IPS-11a (cell line): ENCODE results near the gene RBM4B.
A peak's percentile ranks its signal among the peaks of the same experiment; 100 is the strongest.

Experiments used
- H3K4me3 ChIP-seq: one replicate; pipeline ENCODE4 v1.5.1; 2013; ENCODE audit warnings: low read depth, low read length, control low read depth

The RBM4B gene

DNA sequence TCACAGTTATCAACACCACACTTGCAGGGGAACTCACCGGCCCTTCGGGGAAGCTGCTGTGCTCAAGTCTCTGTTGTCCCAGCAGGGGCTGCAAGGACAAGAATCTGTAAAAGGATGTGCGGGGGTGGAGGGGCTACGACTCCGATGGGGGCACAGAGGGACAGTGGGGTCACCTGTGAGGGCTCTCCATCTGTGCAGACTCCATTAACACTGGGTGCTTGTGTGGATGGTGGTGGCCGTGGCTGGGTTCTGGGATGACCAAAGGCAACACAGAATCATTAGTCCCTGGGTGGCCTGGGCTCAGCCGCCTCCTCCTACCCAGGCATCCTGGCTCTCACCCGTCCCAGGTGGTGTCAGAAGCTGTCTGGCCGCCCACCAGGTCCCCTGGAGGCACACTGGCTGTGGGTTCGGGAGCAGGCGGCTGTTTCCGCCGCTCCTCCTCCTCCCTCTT lies 10.2 kb upstream of the RBM4B start:
- no peak overlapping the region for H3K4me3 ChIP-seq

DNA sequence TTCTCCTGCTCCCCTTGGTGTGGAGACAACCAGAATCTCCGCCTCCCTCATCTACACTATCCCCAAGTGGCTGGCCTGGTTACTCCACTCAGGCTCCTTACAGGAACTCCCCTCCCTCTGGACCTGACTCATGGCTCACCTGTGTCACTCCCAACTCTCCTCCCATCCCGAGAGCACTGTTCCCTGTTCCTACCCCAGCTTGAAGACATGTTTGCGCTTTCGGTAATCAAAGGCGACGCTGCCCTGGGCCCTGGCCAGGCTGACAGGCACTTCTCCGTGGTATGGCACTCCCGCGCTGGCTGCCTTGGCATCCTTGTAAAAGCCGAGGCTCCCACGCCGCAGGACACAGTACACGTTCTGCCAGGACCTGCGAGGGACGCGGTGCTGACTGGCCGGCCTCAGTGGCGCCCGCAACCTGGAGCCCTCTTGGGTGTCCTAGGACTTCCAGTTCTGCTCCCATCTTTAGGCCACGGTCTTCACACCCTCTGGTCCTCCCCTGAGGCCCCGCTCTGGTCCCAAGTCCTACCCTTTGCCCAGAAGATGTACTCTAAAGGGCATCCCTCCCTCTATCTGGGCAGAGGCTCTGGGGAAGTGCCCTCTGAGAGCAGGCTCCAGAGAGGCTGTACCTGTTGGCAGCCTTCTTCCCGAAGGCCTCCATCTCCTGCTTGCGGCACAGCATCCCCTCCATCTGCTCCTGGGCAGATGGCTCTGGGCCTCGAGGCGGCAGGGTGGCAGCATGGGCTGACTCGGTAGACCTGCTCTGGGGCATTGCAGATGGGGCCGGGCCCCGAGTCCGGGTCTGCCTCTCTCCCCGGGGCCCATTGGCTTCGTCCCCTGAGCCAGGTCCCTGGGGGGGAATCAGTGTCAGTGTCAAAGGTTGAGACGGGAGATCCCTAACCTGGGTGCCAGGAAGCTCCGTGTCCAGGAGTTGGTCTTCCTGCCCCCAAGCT lies 9.4 kb upstream of the RBM4B start:
- no peak overlapping the region for H3K4me3 ChIP-seq

DNA sequence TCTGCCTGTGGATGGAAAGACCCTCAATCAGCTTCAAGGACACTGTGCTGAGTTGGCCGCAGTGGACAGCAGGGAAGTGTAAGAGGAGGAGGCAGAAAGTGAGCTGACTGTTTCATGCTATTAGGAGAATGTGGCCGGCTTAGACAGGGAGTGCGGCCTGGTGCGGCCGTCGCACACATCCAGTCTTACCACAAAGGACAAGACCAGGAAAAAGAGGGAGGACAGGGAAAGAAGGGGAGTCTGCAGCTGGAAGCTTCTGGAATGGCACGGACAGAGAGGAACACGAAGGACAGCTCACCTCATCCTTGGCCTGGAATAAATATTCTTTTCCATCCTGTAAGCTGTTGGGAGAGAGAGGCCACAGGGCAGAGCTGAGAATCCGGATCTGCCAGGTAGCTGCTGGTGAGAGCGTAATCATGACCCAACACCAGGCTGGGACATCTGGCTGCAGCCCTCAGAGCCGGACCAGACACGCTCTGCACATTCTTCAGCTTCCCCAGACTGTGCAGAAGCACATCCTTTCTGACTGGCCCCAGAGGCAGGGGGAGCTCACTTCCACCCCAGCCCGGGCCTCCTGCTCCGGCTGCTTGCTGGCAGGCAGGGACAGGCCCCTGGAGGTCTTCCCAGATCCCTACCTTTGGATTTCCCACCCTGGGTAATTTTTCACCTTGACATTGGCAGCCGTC lies 8.6 kb upstream of the RBM4B start:
- no peak overlapping the region for H3K4me3 ChIP-seq

DNA sequence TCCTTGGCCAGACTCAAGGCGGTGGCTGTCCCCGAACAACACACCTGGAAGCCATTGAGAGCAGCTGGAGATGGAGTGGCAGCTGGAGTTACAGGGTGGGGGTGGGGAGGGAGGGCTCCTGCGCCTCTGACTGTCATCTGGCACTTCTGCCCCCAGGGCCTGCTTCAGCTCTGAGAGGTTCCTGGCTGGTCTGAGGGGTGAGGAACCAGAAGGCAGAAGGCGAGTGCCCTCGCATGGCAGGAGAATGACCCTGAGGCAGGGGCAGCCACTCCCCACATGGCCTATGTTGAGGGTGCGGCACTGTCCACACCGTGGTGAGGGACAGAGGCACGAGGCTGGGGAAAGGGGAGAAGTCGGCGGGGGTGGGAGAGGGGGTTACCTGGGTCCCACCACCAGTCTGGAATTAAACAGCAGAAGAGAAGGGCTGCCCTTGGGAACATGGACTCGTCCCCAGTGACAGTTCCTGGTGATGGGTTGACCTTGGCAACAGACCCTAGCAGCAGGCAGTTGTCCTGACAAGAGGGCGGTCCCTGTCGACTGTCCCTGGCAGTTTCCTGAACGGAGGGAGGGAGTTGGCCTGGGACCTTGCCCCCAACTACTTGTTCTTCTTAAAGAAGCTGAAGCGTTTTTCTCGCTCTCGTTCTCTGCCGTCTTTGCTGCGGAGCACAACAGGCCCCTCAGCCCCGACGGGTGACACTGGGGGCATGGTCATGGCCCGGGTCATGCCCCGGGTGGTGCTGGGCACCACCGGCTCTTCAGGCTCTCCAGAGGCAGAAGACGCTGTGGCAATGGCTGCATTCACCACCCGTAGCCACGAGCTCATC lies 7.8 kb upstream of the RBM4B start:
- H3K4me3 ChIP-seq, result no peak overlapping the region

DNA sequence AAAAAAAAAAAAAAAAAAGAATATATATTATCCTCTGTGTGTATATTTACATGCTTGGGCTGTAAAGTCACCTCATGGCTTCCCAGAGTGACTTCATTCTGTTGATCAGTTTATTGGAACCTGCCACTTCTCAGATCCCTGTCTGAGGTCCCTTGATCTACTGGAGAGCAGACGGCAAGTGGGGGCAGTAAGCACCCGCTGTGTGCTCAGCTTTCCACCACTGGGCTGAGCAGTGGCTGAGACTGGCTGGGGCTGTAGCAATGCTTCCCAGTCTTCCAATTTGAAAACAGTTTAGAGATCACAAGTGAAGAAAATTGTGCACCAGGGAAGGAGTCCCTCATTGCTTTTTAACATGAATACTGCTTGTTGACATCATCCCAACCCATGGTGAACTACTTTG lies 6.9 kb upstream of the RBM4B start:
- H3K4me3 ChIP-seq, result no peak overlapping the region

DNA sequence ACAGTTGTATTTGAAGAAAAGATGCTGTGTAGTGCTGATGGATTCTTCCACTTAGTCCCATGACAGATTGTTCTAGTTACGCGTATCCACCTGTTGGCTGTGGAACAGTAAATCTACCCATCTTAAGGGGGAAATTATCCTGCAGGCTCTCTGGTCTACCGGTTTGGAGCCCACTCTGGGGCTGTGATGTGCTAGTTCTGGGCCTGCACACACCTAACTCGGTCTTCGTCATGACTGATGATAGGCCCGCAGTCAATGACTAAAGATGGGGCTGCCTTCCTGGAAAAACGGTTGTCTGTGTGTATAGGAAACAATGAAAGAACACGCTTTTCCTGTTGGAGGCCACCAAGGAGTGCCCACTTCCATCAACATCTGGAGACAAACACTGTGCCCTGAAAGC lies 6.2 kb upstream of the RBM4B start:
- no peak overlapping the region for H3K4me3 ChIP-seq

DNA sequence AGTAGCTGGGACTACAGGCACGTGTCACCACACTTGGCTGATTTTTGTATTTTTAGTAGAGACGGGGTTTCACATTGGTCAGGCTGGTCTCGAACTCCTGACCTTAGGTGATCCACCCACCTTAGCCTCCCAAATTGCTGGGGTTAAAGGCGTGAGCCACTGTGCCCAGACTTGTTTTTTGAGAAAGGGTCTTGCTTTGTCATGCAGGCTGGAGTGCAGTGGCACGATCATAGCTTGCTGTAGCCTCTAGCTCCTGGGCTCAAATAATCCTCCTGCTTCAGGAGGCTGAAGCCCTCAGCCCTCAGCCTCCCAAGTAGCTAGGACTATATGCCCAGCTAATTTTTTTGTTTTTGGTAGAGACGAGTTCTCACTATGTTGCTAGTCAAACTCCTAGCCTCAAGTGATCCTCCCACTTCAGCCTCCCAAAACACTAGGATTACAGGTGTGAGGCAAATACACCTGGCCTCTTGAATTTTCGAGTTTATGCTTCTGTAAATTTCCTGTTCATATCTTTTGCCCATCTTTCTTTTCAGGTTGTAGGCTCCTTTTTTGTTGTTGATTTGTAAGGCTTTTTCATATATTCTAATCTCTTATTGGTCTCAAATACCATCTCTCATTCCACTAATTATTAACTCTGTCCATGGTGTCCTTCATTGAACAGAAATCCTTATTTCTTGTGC lies 3.4 kb upstream of the RBM4B start:
- H3K4me3 ChIP-seq, result no peak overlapping the region

DNA sequence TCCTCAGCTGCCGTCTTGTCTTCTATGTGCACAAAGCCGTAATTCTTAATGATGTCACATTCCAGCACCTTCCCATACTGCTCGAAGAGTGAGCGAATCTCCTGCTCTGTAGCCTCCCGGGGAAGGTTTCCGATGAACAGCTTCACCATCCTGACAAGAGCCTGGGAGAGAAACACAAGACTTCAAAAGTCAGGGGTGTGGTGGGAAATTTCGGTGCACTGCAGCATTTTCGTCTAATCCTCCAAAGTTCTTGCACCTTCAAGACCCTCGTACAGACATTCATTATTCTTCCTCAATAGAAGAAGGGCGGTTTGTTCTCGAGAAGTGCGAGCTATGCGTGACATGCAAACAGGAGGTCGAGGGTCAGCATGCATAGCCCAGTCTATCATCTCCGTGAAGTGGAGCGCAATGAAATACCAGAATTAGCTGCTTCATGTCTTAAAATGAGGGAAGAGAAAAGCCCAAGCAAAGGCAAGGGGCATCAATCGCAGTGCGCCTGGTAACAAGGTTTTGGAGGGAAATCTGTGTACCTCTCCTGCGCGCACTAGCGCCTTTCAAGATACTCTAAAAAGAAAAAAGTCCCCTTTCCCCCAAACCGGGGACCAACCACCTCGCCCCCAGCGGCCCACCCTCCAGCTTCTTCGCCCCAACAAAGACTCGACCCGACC lies 622 bp downstream of the RBM4B start:
- peak overlapping the region; percentile 79 for H3K4me3 ChIP-seq

DNA sequence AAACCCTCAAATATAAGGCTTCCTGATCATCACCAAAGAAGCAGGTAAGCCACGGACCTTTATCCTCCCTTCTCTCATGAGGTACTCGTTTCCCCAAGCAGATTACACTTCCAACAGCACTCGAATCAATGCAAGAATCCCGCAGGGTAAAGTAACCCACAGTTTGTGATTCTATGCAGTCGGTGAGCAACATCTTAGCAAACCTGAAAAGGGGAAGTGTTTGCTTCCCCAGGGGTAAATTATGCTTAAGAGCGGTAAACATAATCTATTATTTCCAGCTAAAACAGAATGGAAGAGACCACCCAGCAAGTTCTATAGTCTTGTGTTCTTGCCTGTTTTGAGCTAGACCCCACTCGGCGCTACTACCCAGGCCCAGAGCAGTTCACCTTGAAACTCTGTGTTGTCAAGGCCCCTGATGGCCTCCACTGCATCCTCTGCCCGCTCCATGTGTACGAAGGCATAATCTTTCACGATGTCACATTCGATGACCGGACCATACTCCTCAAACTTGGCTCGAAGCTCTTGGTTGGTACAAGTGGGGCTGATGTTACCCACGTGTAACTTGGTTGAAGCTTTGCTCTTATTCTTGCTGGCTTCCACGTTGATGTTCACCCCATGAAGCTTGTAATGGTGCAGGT lies 1.3 kb downstream of the RBM4B start:
- H3K4me3 ChIP-seq, result no peak overlapping the region

DNA sequence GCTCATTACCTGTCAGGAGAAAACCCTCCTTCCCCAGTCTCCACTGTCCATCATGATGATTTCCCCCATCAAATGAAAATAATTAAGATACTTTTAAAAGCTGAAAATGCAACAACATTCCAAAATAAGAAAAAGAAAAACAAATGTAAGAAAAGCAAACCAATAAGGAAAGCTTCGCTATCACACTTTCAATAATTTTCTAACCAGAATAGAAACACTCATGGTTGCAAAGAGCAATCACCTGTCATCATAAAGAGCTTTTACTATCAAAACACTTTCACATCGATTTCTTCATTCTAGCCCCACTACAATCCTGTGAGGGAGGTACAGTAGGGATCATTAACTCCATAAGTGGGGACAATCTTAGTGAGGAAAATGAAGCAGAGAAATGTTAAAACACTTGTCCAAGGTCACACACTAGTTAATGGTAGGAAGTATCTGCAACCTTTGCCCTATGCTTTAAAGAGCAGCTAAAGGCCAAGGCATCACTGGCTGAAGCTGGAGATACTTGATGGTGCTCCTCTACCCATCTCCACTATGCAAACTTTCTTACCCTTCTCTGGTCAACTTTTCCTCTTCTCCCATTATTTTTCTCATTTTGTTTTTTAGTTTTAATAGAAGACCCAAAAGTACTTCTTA lies 2.6 kb downstream of the RBM4B start:
- no peak overlapping the region for H3K4me3 ChIP-seq

DNA sequence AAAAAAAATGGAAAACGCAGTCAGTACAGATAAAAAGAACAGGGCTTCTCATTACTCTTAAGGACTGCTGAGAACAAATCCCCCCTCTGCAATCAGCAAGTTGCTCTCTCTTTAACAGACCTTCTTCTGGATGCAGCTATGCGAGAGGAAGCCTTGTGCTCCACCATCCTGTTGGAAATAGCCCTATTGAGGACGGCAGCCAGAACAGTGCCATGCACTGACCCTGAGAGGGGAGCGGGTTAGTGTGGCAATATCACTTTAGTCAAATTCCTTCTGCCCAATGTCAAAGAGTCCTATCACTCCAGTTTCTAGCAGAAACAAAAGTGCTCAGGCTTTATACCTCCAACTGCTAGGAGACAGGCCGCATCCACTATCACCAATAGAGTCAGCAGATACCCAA lies 6.9 kb downstream of the RBM4B start:
- H3K4me3 ChIP-seq, result no peak overlapping the region

DNA sequence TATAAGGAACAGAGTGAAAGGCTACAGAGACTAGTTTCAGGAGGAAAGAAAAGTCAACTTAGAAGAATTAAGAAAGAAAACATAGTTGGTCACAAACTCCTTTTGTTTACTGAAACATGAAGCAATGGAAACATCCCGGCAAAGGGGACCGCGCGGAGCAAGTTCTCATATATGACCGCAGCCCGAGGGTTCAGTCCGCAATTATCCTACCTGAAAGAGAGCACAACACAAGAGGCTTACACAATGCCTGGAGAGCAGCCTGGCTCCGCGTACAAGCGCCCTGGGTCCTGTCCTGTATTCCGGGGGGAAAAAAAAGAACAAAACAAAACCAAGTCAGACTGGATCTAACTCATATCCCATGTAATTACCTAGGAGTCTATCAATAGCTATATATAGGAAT lies 12.3 kb downstream of the RBM4B start:
- H3K4me3 ChIP-seq, result no peak overlapping the region

DNA sequence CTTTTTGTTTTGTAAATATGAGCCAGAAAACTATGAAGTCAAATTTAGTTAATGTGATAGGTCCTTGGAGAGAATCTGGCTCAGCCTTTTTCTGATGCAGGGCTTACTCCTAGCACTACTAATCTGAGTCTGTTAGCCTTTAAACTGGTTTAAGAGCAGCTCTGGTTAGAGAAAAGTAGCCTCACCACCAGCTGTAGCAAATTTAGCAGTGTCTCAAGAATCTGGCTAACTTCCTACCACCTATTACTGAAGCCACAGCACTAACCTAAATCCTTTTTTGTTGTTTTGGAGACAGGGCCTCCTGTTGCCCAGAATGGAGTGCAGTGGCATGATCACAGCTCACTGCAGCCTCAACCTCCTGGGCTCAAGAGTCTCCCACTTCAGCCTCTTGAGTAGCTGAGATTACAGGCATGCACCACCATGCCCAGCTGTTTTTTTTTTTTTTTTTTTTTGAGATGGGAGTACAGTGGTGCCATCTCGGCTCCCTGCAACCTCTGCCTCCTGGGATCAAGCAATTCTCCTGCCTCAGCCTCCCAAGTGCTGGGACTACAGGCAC lies 13.9 kb downstream of the RBM4B start:
- H3K4me3 ChIP-seq, result no peak overlapping the region

DNA sequence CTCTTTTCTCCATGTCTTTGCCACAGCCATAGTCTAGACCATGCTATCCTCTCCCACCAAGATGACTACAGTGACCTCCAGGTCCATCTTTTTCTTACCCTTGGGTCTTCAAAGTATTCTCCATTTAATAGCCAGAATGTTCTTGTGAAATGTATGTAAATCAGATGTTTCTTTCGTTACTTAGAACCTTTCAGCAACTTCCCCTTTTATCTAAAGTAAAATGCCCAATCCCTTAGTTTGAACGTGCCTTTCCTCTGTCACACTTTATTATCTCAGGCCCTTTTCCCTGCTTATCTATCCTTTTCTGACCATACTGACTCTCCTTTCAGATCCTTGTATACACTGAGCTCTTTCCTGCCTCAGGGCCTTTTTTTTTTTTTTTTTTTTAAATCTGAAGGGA lies 17.9 kb downstream of the RBM4B start:
- no peak overlapping the region for H3K4me3 ChIP-seq

DNA sequence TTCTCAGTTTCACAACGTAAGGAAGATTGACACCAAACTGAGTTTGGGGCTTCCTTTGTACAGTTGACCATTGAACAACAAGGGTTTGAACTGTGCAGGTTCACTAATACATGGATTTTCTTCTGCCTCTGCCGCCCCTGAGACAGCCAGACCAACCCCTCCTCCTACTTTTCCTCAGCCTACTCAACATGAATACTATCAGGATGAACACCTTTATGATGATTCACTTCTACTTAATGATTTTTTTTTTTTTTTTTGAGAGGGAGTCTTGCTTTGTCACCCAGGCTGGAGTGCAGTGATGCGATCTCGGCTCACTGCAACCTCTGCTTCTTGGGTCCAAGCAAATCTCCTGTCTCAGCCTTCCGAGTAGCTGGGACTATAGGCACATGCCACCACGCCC lies 24.6 kb downstream of the RBM4B start:
- H3K4me3 ChIP-seq, result no peak overlapping the region

DNA sequence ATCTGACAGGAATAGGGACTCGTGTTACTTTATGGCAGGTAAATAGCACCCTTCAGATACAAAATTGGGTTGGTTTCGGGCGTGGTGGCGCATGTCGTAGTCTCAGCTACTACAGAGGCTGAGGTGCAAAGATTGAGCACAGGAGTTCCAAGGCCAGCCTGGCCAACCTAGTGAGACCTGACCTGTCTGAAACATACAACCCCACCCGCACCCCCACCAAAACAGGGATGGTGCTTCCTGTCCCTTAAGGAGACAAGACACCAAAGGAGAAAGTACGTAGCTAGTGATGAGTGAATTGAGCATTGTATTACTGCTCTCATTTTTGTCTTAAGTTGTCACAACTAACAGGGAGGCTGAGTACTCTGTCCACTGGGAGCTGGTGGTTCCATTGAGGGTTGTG lies 25.0 kb downstream of the RBM4B start:
- H3K4me3 ChIP-seq, result no peak overlapping the region

DNA sequence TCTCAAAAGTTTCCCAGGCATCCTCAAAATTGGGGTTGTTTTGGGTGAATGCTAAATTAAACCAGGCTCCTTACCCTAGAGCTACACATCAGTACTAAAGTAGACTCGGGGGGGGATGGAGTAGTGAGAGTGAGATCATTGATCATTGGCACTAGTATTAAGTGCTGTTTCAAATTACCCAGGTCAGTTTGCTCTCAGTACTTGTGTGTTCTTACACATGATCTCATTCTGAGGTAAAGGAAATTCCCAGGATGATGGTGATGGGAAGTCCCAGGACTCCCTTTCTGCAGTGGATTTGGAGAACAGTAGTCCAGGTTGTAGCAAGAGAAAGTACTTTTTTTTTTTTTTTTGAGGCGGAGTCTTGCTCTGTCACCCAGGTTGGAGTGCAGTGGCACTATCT lies 26.7 kb downstream of the RBM4B start:
- no peak overlapping the region for H3K4me3 ChIP-seq

DNA sequence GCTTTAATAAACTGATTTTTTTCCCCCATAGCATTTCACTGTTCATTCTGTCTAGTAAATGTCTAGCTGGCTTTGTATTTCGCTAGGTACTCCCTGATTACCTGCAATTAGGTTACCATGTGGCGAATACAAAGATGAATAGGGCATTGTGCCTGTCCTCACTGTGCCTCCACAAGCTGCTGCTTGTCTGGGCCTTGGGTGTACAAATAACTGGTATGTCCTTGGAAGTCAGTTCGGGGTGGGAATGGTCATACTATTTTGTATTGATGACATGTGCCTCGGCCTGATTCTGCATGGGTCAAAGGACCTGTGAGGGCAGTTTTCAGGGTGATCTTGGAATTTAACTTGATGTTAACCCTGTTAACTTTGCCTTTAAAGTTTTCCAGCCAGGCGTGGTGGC lies 27.8 kb downstream of the RBM4B start:
- no peak overlapping the region for H3K4me3 ChIP-seq

DNA sequence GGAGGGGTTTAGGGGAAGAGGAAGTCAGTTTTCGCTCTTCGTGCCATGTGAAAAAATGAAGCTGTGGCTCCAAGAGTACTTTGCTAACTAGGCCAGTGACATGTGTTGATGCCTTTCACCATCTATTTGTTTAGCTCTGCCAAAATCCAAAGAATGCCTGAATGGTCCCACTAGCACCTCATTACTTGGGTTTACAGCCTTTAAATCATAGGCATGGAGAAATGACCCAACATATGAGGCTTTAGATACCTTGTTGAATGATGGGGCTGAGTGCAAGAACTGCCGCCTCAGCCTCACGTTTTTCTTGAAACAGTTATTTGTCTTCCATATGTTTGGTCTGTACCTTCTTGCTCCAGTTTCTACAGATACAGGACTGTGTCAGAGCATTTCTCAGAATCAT lies 30.9 kb downstream of the RBM4B start:
- no peak overlapping the region for H3K4me3 ChIP-seq
